CD4-positive, alpha-beta T cell (primary cell): Measurements from ENCODE around the gene NDUFS5. TPM values are rescaled to one million over a fixed set of nuclear protein-coding genes. Genes with fewer than 3 reads are reported as not detected.
"Not testable (repeated sequence)": the region's sequence is repeated elsewhere in the genome, so short reads cannot be mapped to it uniquely, and the experiment has no call there.

Source experiments
- ATAC-seq: fragments of 200-7000 bp; cut with Tn5 transposase; one replicate; pipeline ENCODE4 v1.10.0; 2022; ENCODE audit warnings: mild to moderate bottlenecking; ENCODE audit not compliant: poor library complexity
- CTCF ChIA-PET: fragments of 350-600 bp; sonication (Branson Sonifier 250); formaldehyde crosslinking; loops from one replicate; lab custom pipeline; 2021; ENCODE audit warnings: antibody characterized with exemption, inconsistent platforms; lab: Charles Lee
- POLR2A ChIA-PET: fragments of 350-600 bp; sonication (Branson Sonifier 250); formaldehyde crosslinking; loops from one replicate; lab custom pipeline; 2021; ENCODE audit warnings: antibody characterized with exemption, inconsistent platforms; lab: Charles Lee
- DNase-seq, 14 experiments: peaks; one replicate each; pipeline ENCODE4 v3.0.0-alpha.2; 2013 to 2020; ENCODE audit warnings: mixed read lengths in 2 of 14
- H3K27ac ChIP-seq, 2 donors: one replicate each; pipeline versions ENCODE4 v1.5.1 to v1.7.0; 2013; ENCODE audit warnings: low read length in 2 of 2, low read depth in 1 of 2, mild to moderate bottlenecking in 1 of 2
- H3K27me3 ChIP-seq, 2 experiments: 1 replicate in 1 of 2; 2 replicates in 1 of 2; pipeline versions ENCODE4 v1.6.1 to v1.7.0; 2013; ENCODE audit warnings: low read length in 2 of 2, control low read depth in 1 of 2, mild to moderate bottlenecking in 1 of 2, moderate library complexity in 1 of 2; ENCODE audit not compliant: insufficient read depth in 2 of 2, control insufficient read depth in 1 of 2
- H3K36me3 ChIP-seq: one replicate; pipeline ENCODE4 v1.6.1; 2013; ENCODE audit warnings: low read length, control low read depth; ENCODE audit not compliant: insufficient read depth
- H3K4me1 ChIP-seq: one replicate; pipeline ENCODE4 v1.6.1; 2013; ENCODE audit warnings: low read length, control low read depth; ENCODE audit not compliant: insufficient read depth
- H3K4me3 ChIP-seq: one replicate; pipeline ENCODE4 v1.5.1; 2013; ENCODE audit warnings: mild to moderate bottlenecking, low read length, moderate library complexity
- H3K9me3 ChIP-seq, 2 experiments: 1 replicate in 1 of 2; 2 replicates in 1 of 2; pipeline versions ENCODE4 v1.6.1 to v1.7.0; 2013; ENCODE audit warnings: low read length in 2 of 2, mild to moderate bottlenecking in 2 of 2, control low read depth in 1 of 2, moderate library complexity in 1 of 2; ENCODE audit not compliant: control insufficient read depth in 1 of 2, insufficient read depth in 1 of 2
- H3K27ac Mint-ChIP-seq: one replicate; pipeline ENCODE4 v1.8.0; 2020; ENCODE audit warnings: mixed read lengths
- H3K27me3 Mint-ChIP-seq: one replicate; pipeline ENCODE4 v1.8.0; 2021; ENCODE audit warnings: mixed read lengths
- H3K36me3 Mint-ChIP-seq: one replicate; pipeline ENCODE4 v1.8.0; 2021; ENCODE audit warnings: low read depth, mixed read lengths
- H3K4me1 Mint-ChIP-seq: one replicate; pipeline ENCODE4 v1.8.0; 2021; ENCODE audit warnings: low read depth, mixed read lengths
- H3K4me3 Mint-ChIP-seq: one replicate; pipeline ENCODE4 v1.8.0; 2020; ENCODE audit warnings: mild to moderate bottlenecking, mixed read lengths
- H3K9me3 Mint-ChIP-seq: one replicate; pipeline ENCODE4 v1.8.0; 2020; ENCODE audit warnings: mixed read lengths
- intact Hi-C, 2 experiments: fragments of 100-400 bp; cut with DNase I in 1 of 2; cut with micrococcal nuclease in 1 of 2; formaldehyde crosslinking; loops; one replicate each; pipeline versions ENCODE4 v1.15.1 to v1.9.0; 2023 to 2025; cut with DNase I, micrococcal nuclease
- total RNA-seq, 174 experiments: library from RNA in 2 of 174; stranded (reverse) in 2 of 174; gene quantifications; one replicate each; pipeline ENCODE4 v1.2.3 and lab custom pipeline; 2021 to 2026
- TF ChIP-seq, protein P1 (sequence below): fragments of 200-600 bp; IDR thresholded peaks from one replicate; pipeline ENCODE4 v1.8.0; 2022; ENCODE audit warnings: antibody characterized with exemption, mild to moderate bottlenecking

NDUFS5 gene
- total RNA-seq, 2 experiments from 2014 or later: 153 to 156 TPM

DNA sequence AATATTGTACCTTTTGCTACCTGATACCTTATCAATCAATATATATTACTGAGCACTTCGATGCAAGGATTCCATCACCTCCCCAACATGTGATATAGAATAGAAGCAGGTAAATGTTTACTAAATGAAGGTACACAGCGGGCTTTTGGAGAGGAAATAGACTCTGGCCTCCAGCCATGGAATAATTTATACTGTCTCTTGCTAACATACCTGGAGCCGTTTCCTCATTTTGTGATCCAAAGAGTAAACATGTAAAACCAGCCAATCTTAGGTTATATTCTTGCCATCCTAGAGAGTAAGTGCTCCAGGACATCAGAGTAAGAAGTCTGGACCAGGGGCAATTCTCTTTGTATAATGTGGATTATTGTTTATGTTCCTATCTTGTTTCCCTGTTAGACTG lies 39.4 kb downstream of the NDUFS5 start:
- no peak for ATAC-seq
- Mint-ChIP-seq H3K36me3 (no peaks in the 10 kb centered on the region), H3K27ac (no peak overlapping the region), H3K27me3 (no peaks in the 10 kb centered on the region), H3K9me3 (no peaks in the 10 kb centered on the region), H3K4me3 (no peak overlapping the region), H3K4me1 (no peaks in the 10 kb centered on the region)
- TF ChIP-seq, protein P1, sequence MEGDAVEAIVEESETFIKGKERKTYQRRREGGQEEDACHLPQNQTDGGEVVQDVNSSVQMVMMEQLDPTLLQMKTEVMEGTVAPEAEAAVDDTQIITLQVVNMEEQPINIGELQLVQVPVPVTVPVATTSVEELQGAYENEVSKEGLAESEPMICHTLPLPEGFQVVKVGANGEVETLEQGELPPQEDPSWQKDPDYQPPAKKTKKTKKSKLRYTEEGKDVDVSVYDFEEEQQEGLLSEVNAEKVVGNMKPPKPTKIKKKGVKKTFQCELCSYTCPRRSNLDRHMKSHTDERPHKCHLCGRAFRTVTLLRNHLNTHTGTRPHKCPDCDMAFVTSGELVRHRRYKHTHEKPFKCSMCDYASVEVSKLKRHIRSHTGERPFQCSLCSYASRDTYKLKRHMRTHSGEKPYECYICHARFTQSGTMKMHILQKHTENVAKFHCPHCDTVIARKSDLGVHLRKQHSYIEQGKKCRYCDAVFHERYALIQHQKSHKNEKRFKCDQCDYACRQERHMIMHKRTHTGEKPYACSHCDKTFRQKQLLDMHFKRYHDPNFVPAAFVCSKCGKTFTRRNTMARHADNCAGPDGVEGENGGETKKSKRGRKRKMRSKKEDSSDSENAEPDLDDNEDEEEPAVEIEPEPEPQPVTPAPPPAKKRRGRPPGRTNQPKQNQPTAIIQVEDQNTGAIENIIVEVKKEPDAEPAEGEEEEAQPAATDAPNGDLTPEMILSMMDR: no peak
- H3K4me1 ChIP-seq: no peaks in the 10 kb centered on the region
- no peak for DNase-seq
- CTCF ChIA-PET: no interaction called here
- intact Hi-C loops: no loop called here
- no peak overlapping the region for H3K27ac ChIP-seq
- no peaks in the 10 kb centered on the region for H3K27me3 ChIP-seq
- no peak overlapping the region for H3K4me3 ChIP-seq
- no peaks in the 10 kb centered on the region for H3K9me3 ChIP-seq
- POLR2A ChIA-PET: no interaction called here
- no peaks in the 10 kb centered on the region for H3K36me3 ChIP-seq

DNA sequence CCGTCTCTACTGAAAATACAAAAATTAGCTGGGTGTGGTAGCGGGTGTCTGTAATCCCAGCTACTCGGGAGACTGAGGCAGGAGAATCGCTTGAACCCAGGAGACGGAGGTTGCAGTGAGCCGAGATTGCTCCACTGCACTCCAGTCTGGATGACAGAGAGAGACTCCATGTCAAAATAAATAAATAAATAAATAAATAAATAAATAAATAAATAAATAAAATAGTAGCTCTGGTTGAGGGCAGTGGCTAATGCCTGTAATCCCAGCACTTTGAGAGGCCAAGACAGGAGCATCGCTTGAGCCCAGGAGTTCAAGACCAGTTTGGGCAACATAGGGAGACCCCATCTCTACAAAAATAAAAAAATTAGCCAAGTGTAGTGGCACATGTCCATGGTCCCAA lies 42.1 kb downstream of the NDUFS5 start:
- H3K4me3 Mint-ChIP-seq, H3K4me1 ChIP-seq, intact Hi-C loops, H3K9me3 ChIP-seq, H3K36me3 Mint-ChIP-seq, H3K4me1 Mint-ChIP-seq, H3K4me3 ChIP-seq, H3K27me3 Mint-ChIP-seq, CTCF ChIA-PET, DNase-seq, ATAC-seq, H3K27me3 ChIP-seq, POLR2A ChIA-PET, H3K9me3 Mint-ChIP-seq, H3K27ac Mint-ChIP-seq, H3K27ac ChIP-seq, H3K36me3 ChIP-seq: not testable (repeated sequence)

DNA sequence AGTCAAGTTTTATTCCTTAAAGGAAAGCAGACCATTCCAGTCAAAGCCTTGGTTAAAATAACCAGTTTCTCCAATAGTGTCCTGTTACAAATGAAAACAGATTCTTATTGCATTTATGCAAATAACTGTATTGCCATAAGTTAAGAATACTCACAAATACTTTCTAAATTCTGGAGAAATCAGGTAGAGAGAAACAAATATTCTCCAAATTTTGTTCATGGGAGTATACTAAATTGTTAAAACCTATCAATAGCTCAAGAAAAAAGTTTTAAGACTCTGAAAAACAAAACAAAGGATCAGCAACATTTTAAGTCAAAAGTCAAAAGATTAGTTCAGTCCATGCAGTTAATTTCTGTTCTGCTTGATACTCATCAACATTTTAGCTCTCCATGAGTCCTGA lies 45.4 kb downstream of the NDUFS5 start:
- ATAC-seq, POLR2A ChIA-PET, H3K4me1 Mint-ChIP-seq, H3K4me3 Mint-ChIP-seq, H3K27me3 Mint-ChIP-seq, H3K4me1 ChIP-seq, H3K36me3 ChIP-seq, H3K9me3 ChIP-seq, CTCF ChIA-PET, DNase-seq, H3K4me3 ChIP-seq, H3K27ac ChIP-seq, H3K36me3 Mint-ChIP-seq, H3K9me3 Mint-ChIP-seq, H3K27me3 ChIP-seq, intact Hi-C loops, H3K27ac Mint-ChIP-seq: not testable (repeated sequence)

DNA sequence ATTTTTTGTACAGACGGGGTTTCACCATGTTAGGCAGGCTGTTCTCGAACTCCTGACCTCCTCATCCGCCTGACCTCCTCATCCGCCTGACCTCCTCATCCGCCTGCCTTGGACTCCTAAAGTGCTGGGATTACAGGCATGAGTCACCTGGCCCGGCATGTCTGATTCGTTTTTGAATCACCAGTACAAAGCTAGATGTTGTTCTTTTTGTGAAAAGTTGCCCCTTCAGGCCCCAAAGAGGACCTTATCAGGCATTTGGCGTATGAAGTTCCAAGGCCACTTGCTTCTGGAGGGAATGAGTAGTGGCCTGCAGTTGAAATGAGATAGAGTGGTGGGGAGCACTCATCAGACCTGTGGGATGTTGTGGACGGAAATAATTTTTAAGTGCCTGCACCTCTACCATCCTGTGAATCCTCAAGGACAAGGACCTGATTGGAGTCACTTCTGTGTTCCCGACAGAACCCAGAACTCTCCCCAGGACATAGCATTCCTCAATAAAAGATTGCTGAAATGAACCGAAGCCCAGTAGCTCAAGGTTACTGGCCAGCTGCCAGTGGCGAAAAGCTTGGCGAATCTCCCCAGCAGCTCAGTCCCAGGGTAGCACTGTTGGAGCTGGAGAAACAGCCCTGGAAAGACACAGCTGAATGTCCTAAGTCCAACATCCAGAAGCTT lies 50.1 kb downstream of the NDUFS5 start:
- intact Hi-C loops: no loop called here
- no peak overlapping the region for H3K27ac Mint-ChIP-seq
- ChIA-PET POLR2A (no interaction called here), CTCF (no interaction called here)
- H3K4me3 Mint-ChIP-seq: no peak overlapping the region
- ATAC-seq (no peak), DNase-seq (no peak)
- H3K36me3 Mint-ChIP-seq: no peaks in the 10 kb centered on the region
- Histone ChIP-seq H3K27ac (no peak overlapping the region), H3K27me3 (peaks cover 6 to 9% of the 10 kb centered on the region in 2 experiments), H3K36me3 (no peaks in the 10 kb centered on the region), H3K9me3 (peaks cover 5 to 6% of the 10 kb centered on the region in 2 experiments), H3K4me1 (peaks cover 5% of the 10 kb centered on the region), H3K4me3 (no peak overlapping the region)
- TF ChIP-seq, protein P1: no peak
- peaks cover 11% of the 10 kb centered on the region for H3K27me3 Mint-ChIP-seq
- H3K9me3 Mint-ChIP-seq: no peaks in the 10 kb centered on the region
- no peaks in the 10 kb centered on the region for H3K4me1 Mint-ChIP-seq
